ENCODE measurements around the gene GATD1.

The GATD1 gene

DNA sequence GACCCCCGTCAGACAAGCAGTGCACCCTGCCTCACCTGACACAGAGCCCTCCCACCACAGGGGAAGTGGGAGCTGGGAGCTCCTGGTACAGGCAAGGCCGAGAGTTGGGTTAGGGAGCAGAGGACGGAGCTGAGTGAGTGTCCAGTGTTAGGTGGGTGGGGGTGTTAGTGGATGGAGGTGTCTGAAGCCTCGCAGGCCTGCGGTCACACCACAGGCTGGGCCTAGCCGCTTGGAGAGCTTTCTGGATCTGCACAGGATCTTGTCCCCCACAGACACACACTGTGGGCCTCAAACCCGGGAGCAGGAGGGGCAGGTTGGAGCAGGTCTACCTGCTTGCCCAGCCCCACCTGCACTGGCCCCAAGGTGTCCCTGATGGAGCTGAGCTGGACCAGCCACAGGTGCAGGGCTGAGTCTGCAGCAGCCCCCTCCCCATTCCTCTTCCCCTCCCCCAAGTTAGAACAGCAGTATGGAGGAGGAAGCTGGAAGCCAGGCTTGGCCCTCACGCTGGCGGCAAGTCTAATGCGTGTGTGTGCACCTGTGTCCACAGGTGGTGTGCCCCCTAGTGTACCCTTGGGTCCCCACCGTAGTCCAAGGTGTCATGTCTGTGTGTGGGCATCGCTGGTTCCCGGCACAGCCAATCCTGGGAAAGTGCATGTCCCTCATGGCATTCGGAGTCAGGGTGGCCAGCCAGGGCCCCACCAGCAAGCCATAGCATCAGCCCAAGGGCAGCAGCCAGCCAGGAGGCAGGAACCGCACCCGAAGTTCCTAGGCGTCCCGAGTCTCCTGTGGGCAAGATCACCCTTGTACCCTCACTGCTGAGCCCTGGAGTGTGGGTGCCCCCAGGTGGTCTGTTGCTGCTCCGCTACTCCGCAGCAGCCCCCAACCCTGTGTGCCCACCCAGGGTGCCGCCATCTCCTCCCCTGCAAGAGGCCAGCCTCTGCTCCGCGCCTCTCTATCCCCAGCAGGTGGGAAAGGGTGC is 2.0 kb upstream of the GATD1 start:
- DNase-seq (ENCODE audit: low read depth) = no peak

- no peak for DNase-seq (ENCODE audit: low read depth)
Measured at GRCh38 chr11:776561-777287, 563 bp downstream of the GATD1 start.

GRCh38 chr11:776263-776560 is 1.1 kb downstream of the GATD1 start:
- no peak for DNase-seq (ENCODE audit: low read depth)

GRCh38 chr11:774873-775592 is 2.3 kb downstream of the GATD1 start:
- DNase-seq (ENCODE audit: low read depth) = no peak

DNA sequence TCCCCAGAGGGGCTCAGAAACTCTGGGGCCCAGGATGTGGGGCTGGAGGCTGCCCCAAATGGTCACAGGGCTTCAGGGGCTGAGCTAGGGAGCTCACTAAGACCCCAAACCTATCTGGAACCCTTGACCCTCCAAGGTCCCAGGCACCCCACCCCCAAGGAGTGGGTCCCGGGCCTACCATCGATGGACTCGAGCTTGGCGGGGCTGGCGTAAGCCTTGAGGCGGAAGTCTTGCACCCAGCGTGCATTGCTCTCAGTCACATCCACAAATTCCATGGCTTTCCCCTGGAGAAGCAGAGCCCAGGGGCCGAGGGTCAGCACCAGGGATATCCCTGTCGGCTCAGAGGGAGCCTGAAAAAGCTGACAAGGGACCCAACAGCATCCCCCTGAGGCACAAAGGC is 3.5 kb downstream of the GATD1 start:
- DNase-seq (ENCODE audit: low read depth) = no peak

DNA sequence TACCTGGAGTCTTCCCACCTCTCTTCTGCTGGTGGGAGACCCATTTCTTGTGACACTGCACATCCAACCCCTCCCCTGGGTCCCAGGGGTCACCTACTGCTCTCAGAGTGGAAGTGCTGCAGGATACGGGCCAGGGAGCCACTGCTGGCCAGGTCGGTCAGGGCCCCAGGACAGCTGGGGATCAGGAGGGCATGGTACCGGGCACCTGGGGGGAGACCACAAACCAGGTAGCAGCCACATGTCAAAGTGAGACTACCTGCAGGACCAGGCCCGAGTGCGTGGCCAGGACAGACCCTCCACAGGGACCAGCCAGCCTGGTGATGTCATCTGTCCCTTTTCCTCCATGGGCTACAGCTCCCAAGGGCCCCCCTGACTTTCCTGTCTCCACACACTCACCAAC is 3.9 kb downstream of the GATD1 start:
- DNase-seq (ENCODE audit: low read depth) = no peak

GRCh38 chr11:772429-773390 is 4.6 kb downstream of the GATD1 start:
- no peak for DNase-seq (ENCODE audit: low read depth)

DNA sequence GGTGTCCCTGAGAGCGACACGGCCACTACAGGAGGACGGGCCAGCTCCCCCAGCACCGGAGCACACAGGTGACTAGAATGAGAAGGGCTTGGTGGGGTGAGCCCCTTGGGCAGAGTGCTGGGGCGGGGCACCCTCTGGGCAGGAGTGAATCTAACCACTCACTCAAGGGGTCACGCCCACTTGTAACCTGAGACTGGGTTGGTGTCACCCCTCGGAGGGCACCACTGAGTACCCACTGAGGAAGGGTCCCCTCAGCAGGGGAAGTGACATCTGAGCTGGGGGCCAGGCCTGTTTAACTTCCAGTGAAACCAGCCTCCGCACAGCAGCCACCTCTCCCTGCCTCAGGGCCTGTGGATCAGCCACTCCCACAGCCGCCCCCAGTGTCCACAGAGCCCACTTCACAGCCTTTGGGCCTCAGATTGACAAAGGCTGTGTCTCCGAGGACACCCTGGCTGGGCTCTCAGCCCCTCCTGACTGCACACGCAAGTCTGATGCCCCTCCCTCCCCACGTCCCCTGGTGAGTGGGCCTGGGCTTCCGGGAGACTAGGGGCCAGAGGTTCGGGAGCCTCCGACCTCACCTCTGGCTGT is 5.6 kb downstream of the GATD1 start:
- no peak for DNase-seq (ENCODE audit: low read depth)

GRCh38 chr11:770642-771616 is 6.4 kb downstream of the GATD1 start:
- no peak for DNase-seq (ENCODE audit: low read depth)

DNA sequence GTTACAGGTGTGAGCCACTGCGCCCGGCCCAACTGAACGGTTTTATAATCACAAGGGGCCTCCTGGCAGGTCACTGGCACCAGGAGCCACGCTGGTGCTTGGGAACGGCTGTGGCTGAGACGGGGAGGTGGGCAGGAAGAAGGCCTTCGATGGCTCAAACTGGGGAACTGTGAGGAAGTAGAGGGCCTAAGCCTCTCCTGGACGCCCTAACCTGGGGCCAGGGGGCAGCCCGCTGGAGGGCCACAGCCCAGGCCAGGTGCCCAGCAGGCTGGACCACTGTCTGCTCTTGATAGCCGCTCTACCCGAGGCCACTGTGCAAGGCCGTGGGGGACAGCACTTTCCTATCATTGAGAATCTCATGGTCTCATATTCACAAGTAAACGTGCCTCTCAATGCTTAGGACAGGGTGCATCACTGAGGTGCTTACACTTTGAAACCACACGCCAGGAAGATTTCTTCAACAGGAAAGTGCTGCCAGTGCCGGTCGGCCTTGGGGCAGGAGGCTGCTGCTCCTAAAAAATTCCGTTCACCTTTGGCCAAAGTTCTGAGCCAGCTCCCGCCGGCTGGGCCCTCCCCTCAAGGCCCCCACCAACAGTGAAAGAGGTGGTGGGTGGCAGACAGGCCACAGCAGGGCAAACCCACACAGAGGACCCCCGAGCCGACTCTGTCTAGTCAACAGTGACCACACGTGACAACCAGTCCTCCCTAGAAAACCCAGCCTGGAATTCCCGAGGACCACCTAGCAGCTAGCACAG is 7.2 kb downstream of the GATD1 start:
- DNase-seq (ENCODE audit: low read depth) = no peak

DNA sequence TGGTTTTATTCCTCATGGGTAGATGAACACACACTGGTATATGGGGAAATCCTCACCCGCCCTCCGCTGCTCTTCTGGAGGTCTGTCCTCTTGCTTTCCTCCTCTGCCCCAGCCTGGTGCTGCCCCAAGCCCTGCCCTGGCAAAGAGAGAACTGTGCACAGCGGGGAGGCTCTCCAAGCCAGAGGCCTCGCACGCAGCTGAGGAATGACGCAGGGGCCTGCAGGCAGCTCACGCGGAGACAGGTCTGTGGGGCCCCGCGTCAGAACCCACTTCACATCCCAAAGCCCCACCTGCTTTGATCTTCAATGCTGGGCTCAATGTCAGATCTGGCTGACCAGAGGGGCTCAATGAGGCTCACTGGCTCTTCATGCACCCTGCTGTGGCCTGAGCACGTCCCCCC is 10.0 kb downstream of the GATD1 start:
- DNase-seq (ENCODE audit: low read depth) = no peak

- no peak for DNase-seq (ENCODE audit: low read depth)
Measured at GRCh38 chr11:766936-767210, 10.4 kb downstream of the GATD1 start.

DNA sequence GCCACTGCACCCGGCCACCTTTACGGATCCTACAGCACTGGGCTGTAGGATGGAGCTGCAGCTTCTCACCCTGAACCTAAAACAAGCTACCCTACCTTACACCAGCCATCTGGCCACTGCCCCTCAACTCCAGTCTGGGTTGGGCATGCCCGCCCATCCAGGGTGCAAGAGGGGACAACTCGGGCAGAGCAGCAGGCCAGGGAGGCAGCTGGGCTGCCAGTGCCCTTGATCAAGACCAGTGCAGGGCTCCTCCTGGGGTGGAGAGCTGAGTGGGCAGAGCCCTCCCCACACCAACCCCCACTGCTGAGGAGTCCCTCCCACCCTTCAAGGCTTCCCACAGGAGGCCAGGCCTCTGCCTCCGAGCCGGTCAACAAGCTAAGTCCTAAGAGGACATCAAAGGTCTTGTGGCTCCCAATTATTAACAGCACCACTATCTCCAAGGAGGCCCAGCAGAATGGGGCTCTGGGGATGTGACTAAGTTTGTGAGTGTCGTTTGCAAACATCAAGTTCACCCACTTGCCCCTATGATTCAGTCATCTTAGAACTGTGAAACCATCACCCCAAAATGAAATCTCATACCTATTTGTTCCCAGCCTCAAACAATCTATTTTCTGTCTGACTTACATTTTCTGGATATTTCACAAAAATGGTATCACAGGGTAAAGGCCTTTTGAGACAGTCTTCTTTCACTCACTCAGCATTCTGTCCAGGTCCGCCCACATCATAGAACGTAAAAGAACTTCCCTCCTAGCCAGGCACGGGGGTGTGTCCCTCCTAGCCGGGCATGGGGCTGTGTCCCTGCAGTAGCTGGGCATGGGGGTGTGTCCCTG is 11.0 kb downstream of the GATD1 start:
- no peak for DNase-seq (ENCODE audit: low read depth)

DNA sequence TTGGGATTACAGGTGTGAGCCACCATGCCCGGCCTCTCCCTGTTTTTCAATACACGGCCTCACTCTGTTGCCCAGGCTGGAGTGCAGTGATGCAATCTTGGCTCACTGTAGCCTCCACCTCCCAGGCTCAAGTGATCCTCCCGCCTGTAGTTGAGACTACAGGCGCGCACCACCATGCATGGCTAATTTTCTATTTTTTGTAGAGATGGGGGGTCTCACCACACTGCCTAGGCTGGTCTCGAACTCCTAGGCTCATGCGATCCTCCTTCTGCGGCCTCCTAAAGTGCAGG is 11.5 kb downstream of the GATD1 start:
- no peak for DNase-seq (ENCODE audit: low read depth)

GRCh38 chr11:765025-765801 is 12.1 kb downstream of the GATD1 start:
- DNase-seq (ENCODE audit: low read depth) = no peak

DNA sequence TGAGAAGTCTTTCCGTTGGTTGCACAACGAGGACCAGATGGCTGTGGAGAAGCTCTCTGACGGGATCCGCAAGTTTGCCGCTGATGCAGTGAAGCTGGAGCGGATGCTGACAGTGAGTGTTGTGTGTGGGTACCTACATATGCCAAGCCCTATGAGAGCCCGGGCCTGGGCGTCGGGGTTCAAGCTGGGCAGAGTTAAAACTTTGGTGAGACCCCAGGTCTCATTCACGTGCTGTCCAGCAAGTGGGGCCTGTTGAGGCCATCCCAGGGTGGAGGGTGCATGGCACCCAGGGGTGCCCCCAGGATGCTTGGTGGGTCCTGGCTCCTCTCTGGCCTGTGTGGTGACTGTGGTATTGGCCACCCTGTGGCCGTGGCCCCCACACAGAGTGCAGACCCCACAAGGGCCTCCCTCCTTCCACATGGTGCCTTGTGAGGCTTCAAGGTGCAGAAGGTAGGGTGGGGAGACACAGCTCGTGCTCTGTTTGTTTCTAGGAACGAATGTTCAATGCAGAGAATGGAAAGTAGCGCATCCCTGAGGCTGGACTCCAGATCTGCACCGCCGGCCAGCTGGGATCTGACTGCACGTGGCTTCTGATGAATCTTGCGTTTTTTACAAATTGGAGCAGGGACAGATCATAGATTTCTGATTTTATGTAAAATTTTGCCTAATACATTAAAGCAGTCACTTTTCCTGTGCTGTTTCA is 12.8 kb downstream of the GATD1 start:
- DNase-seq (ENCODE audit: low read depth) = no peak

DNA sequence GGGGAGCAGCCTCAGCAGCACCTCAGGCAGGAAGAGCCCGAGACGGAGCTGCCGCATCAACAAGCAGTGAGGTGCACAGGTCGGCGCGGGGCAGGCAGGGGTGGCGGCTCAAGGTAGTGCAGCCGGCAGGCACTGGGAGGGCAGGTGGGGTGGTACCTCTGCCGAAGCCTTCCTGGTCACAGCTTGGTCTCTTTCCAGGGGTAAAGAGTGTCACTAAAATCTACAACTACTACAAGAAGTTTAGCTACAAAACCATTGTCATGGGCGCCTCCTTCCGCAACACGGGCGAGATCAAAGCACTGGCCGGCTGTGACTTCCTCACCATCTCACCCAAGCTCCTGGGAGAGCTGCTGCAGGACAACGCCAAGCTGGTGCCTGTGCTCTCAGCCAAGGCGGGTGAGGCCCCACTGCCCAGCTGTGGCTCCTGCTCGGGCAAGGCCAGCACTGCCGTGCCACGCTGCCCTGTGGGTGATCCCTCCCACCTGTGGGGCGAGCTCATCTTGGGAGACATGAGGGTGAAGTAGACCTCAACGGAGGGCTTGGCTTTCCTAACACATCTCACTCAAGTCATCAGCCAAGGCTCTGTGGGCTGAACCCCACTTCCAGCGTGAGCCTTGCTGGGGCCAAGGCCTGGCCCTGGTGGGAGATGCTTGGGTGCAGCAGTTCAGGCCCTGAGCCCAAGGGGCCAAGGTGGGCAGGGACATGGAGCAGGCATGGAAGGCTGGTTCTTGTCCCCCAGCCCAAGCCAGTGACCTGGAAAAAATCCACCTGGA is 13.6 kb downstream of the GATD1 start:
- no peak for DNase-seq (ENCODE audit: low read depth)

Measured in HS-27A (cell line).